ENCODE data around the gene PRKN.

PRKN gene

GRCh38 chr6:161389756-161390155, 1337.8 kb downstream of the PRKN start:
- no peak for DNase-seq

DNA sequence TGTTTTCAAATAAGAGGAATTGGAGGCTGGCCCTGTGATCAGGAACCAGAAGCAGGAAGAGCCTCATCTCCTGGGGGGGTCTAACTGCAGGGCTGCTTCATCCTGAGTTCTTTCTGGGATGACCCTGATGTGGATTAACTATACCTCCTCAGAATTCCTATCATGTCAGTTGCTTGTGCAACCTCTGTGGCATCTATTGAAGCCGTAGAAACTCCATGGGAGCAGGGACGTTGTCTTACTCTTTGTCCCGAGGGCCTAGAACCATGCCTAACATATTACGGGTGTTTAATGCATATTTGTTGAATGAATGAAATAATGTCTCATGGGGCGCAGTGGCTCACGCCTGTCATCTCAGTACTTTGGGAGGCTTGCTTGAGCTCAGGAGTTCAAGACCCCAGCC, 1343.6 kb downstream of the PRKN start:
- DNase-seq, result no peak

DNA sequence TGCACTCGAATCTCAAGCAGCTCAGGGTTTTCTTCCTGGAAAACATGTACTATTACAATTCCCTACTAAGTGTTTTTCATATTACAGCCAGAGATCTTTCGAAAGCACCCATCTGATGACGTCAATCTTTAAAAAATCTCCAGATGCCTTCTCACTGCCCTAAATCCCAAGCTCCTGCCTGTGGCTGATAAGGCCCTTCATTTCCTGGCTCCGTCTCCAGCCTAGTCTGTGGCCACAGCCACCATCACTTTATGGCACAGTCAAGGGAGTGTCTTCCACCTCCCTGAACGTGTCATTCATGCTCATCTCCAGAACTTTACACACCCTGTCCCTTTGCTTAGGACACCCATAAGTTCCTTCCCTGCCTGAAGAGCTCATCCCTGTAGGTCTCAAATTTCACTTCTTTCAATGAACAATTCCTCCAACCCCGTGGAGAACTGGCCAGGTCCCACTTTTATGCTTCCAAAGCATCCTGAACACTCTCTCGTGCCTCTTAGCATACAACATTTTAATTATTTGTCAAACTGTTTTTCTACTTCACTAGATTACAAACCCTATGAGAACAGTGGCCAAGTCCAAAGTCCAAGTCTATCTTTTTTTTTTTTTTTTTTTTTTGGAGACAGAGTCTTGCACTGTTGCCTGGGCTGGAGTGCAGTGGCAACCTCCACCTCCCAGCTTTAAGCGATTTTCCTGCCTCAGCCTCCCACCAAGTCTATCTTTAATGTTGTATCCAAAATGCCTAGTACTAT, 1347.6 kb downstream of the PRKN start:
- DNase-seq, result no peak

GRCh38 chr6:161378115-161378514, 1349.5 kb downstream of the PRKN start:
- no peak for DNase-seq

GRCh38 chr6:161377116-161377515, 1350.5 kb downstream of the PRKN start:
- DNase-seq, result no peak

- no peak for DNase-seq
Observed at GRCh38 chr6:161376367-161376766, 1351.2 kb downstream of the PRKN start.

DNA sequence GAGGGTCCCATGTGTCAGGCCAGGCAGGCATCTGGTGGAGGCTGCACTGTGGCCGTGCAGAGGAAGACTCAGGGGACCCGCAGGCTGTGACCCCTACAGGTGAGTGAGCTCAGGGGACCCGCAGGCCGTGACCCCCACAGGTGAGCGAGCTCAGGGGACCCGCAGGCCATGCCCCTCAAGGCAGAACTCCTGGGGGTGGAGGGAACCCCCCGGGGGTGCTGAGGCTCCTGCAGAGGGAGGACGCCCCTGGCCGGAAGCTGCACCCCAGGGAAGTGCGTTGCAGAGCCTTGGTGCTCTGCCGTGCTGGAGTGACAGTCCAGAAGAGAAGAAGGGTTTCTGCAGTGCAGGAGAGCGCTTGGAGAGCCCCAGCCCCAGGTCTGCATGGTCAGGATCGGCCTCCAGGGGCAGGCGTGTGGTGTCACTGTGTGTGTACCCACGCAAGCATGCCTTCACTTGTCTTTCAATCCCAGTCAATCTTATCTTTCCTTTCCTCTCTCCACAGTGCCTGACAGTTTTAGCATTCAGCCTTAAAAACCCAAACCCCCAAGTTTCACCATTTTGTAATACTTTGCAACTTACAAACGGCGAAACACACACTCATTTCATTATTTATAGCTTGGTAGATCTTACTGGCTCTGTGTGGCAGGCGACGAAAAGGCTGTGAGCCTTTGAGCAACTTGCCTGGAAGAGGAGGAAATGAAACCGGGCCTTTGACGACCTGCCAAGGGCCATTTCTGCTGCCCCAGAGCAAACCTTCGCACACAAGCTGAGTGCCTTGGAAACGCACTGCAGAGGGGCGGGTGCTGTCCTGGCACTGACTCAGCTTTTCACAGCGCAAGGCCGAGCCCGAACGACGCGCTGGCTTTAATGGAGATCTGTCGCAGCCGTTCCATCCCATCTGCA, 1352.3 kb downstream of the PRKN start:
- no peak for DNase-seq

DNA sequence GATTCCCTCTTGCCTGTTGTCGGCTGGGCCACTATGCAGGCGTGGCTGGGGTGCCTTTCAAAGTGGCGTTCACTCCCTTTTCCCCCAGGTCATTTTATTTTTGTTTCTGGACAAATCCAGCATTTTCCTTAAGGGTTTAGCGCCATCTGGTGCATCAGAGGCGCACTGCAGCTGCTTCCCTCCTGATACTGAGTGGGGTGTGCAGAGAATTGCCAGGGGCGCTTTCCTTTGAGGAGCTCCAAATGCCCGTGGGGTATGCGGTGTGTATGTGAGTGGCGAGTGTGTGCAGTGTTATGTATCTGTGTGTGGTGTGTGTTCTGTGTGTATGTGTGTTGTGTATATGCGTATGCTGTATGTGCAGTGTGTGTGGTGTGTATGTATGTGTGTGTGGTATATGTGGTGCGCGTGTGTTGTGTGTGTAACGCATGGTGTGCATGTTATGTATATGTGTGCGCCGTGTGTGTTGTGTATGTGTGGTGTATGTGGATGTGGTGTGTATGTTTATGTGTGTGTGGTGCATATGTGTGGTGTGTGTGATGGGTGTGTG, 1353.6 kb downstream of the PRKN start:
- DNase-seq, result peak; percentile 66

DNA sequence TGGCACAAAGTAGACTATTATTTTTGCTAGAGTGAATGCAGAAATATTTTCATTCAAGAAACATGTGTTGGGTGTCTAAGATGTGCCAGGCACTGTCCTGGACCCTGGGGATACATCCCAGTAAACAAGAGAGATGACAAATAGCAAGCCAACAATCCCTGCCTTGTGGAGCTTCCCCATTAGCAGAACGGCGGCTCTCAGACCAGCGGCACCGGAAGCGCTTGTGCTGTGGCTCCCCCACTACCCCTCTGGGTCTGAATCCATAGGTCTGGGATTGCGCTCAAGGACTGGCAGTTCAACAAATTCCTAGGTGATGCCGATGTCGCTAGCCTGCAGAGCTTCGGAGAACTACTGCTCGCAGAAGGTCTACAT, 1355.2 kb downstream of the PRKN start:
- DNase-seq, result no peak

- DNase-seq, result peak; percentile 75
Observed at GRCh38 chr6:161370880-161371279, 1356.7 kb downstream of the PRKN start.

- DNase-seq, result no peak
Observed at GRCh38 chr6:161369339-161369738, 1358.2 kb downstream of the PRKN start.

DNA sequence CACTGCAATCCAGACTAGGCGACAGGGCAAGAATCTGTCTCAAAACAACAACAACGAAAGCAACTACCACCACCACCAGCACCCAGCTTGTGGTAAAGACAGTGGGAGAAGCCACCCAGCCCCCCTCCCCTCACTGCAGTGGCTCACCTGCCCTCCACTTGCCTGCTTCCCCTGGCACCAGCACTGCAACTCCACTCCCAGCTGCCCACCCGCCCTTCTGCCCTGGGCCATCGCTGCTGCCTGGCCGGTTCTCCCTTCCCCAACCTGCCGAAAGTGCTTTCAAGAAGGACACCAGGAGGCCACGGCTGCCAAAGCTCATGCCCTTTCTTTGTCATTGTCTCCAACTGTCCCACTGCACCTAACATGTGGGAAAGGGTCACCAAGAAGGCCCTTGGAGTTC, 1359.1 kb downstream of the PRKN start:
- no peak for DNase-seq

DNA sequence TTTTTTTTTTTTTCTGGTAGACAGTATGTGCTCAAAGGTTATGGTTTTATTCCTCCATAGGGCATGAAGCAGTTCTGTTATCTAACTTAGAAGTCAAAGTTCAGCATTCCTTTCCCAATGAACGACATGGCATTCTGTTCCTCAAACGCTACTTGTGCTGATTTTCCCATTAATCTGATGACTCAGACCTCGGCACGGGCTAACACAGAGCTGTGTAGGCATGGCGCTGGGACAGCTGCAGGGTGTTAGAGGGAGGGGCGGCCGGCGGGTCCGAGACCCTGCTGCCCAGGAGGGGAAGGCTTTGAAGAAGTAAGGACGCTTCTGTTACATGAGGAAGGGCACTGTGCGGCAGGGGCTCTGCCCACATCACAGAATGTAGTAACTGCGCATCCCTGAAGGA, 1360.1 kb downstream of the PRKN start:
- DNase-seq, result no peak

- DNase-seq, result no peak
Observed at GRCh38 chr6:161366301-161366923, 1361.2 kb downstream of the PRKN start.

GRCh38 chr6:161365633-161366032, 1361.9 kb downstream of the PRKN start:
- DNase-seq, result no peak

GRCh38 chr6:161363286-161363685, 1364.3 kb downstream of the PRKN start:
- no peak for DNase-seq

GRCh38 chr6:161362266-161362665, 1365.3 kb downstream of the PRKN start:
- no peak for DNase-seq

- no peak for DNase-seq
Observed at GRCh38 chr6:161361529-161361928, 1366.0 kb downstream of the PRKN start.

DNA sequence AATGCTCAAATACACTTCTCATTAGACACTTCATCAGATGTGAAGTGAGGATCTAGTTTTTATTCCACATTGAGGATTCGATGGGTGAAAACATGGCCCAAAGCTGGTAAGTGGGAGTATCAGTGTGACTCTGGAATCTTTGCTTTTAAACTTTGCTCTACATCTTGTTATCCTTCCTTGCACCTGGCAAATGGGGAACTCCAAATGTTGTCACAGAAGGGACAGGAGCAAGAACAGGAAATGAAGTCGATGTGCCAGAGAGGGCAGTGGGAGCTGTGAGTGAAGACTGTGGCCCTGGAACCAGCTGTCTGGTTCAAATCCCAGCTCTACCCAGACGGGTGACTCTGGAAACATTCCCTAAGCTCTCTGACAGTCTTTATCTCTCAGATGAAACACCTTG, 1367.0 kb downstream of the PRKN start:
- DNase-seq, result no peak

GRCh38 chr6:161359618-161359945, 1368.0 kb downstream of the PRKN start:
- no peak for DNase-seq

- DNase-seq, result no peak
Observed at GRCh38 chr6:161356167-161356854, 1371.3 kb downstream of the PRKN start.

DNA sequence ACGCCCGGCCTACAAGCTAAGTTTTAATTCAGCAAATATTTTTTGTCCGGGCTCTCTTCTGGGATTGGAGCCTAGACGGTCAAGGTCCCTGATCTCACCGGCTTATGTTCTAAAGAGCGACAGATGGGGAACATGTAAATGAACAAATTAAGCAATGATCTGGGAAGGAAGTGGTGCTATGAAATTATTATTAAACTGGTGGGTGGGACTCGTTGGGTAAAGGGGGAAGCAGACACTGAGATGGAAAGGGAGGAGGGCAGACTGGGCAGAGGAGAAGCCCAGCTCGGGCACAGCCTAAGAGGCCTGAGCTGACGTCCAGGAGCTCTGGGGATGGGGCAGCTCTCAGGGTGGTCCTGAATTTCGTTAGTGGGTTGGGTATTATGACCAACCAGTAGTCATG, 1371.9 kb downstream of the PRKN start:
- no peak for DNase-seq

GRCh38 chr6:161354956-161355355, 1372.6 kb downstream of the PRKN start:
- DNase-seq, result no peak

Measured in CD4-positive, alpha-beta T cell treated with Interleukin-17A for 4 hours (primary cell).